Kidney epithelial cell (primary cell): Measurements from ENCODE around the gene DPH5. TPM values are rescaled to one million over a fixed set of nuclear protein-coding genes. Genes with fewer than 3 reads are reported as not detected.

Experiments used
- DNase-seq: peaks from one replicate; pipeline ENCODE4 v3.0.0-alpha.2; 2010; ENCODE audit warnings: low read depth
- H3K27me3 ChIP-seq: 2 replicates; pipeline ENCODE4 v1.6.0; 2011; ENCODE audit warnings: low read length; ENCODE audit not compliant: control insufficient read depth, insufficient read depth
- H3K36me3 ChIP-seq: 2 replicates; pipeline ENCODE4 v1.5.1; 2011; ENCODE audit warnings: low read length; ENCODE audit not compliant: control insufficient read depth, insufficient read depth
- H3K4me3 ChIP-seq: 2 replicates; pipeline ENCODE4 v1.5.1; 2011; ENCODE audit warnings: low read depth, mild to moderate bottlenecking, control low read depth, low read length
- total RNA-seq: library from RNA; depleted of rRNA; stranded (reverse); fragments of >200 nt; gene quantifications from 2 replicates; pipeline ENCODE4 v1.2.3, GENCODE V29; 2015
- TF ChIP-seq, protein P1 (sequence below): IDR thresholded peaks from 2 replicates; pipeline ENCODE4 v1.5.1; 2011; ENCODE audit warnings: mild to moderate bottlenecking, moderate library complexity, low read length, control low read depth, inconsistent platforms; ENCODE audit not compliant: insufficient read depth, poor library complexity, severe bottlenecking

DPH5 gene
- total RNA-seq, 1 donor from 2014 or later = 34.5 TPM

DNA sequence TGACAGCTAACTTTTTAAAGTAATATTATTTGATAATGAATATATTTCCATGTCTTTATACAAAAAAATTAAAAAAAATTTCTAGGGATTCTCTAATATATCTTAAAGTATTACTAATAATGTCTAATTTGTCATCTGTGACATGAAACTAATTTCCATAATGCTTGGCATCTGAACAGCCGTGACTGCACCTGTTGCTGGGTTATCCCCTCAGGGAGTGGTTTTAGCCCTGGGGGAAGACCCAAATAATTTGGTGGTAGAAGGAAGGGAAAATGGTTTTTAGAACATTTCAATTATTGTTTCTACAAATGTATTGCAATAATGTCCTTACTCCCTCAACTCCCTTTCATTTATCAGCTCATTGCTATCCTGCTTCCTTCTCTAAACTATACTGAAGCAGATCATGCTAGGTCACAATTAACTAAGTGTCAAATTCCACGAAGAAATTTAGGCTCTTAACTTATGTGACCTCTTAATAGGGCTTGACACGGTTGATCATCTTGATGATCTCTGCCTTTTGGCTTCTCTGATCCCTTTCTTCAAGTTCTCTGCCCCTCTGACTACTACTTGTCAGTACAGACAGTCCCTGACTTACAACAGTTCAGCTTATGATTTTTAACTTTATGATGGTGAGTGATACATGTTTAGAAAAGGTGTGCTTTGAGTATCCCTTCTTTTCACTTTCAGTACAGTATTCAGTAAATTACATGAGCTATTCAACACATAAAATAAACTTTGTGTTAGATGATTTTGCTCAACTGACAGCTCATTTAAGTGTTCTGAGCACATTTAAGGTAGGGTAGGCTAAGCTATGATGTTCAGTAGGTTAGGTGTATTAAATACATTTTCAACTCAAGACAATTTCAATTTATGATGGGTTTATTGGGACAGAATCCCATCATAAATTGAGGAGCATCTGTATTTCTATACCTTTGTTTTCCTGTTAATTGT, 26.4 kb upstream of the DPH5 start:
- Histone ChIP-seq H3K4me3 (no peak overlapping the region), H3K27me3 (no peaks in the 10 kb centered on the region), H3K36me3 (no peaks in the 10 kb centered on the region)
- TF ChIP-seq, protein P1, sequence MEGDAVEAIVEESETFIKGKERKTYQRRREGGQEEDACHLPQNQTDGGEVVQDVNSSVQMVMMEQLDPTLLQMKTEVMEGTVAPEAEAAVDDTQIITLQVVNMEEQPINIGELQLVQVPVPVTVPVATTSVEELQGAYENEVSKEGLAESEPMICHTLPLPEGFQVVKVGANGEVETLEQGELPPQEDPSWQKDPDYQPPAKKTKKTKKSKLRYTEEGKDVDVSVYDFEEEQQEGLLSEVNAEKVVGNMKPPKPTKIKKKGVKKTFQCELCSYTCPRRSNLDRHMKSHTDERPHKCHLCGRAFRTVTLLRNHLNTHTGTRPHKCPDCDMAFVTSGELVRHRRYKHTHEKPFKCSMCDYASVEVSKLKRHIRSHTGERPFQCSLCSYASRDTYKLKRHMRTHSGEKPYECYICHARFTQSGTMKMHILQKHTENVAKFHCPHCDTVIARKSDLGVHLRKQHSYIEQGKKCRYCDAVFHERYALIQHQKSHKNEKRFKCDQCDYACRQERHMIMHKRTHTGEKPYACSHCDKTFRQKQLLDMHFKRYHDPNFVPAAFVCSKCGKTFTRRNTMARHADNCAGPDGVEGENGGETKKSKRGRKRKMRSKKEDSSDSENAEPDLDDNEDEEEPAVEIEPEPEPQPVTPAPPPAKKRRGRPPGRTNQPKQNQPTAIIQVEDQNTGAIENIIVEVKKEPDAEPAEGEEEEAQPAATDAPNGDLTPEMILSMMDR = no peak
- no peak for DNase-seq

GRCh38 chr1:101050869-101051268, 25.3 kb upstream of the DPH5 start:
- DNase-seq = no peak
- Histone ChIP-seq H3K4me3 (no peak overlapping the region), H3K36me3 (no peaks in the 10 kb centered on the region), H3K27me3 (no peaks in the 10 kb centered on the region)
- TF ChIP-seq, protein P1 = no peak

DNA sequence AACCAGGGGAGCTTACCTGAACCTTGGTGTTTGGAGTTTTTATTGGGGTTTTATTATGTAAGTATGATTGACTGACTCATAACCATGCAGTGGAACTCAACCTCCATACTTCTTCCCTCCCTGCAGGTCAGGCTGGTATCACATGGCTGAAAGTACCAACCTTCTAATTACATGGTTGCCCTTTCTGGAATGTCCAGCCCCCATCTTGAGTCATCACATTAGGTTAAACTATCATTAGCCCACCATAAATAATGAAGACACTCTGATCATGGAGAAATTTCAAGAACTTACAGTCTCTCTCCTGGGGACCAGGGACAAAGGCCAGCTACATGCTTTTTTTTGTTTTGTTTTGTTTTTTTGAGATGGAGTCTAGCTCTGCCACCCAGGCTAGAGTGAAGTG, 19.2 kb upstream of the DPH5 start:
- TF ChIP-seq, protein P1 = no peak
- H3K36me3 ChIP-seq = peaks cover 1% of the 10 kb centered on the region
- no peak for DNase-seq
- H3K4me3 ChIP-seq = no peak overlapping the region
- no peaks in the 10 kb centered on the region for H3K27me3 ChIP-seq

DNA sequence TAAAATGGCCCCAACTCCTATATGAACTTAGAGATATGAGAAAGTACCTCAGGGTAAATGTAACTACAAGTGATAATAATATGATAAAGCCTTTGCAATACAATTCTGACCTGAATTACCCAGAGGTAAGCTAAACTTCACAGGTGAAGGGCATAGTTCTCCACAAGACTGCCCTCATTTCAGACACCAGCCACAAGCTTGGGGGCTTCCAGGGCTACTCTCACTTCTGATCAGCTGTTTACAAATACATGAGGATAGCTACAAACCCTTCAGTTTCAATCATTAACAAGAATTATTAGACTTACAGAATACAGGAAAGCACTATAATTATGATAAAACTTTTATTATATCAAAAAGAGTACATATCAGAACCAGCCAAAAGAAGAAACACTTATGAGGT, 18.7 kb upstream of the DPH5 start:
- Histone ChIP-seq H3K36me3 (peaks cover 1% of the 10 kb centered on the region), H3K4me3 (no peak overlapping the region), H3K27me3 (no peaks in the 10 kb centered on the region)
- TF ChIP-seq, protein P1 = no peak
- no peak for DNase-seq

DNA sequence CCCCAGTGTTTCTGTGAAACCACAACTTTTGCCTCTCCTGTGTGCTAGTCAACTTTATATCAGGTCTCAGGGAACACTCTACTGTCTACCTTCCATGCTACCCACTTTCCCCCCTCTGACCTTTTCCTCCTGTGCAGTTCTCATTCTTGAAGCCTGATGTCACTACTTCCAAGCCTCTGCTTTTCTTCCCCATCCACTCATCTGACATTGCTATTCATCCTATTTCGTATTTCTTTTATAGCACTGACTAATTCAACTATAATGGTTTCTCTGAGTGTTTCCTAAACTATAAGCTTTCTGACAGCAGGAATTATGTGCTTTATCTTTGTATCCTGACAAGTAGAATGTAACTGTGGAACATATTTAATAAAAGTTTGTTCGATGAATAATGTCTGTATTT, 18.2 kb upstream of the DPH5 start:
- Histone ChIP-seq H3K36me3 (peaks cover 1% of the 10 kb centered on the region), H3K27me3 (no peaks in the 10 kb centered on the region), H3K4me3 (no peak overlapping the region)
- DNase-seq = peak; percentile 31
- TF ChIP-seq, protein P1 = peak; percentile 38

- Histone ChIP-seq H3K4me3 (no peak overlapping the region), H3K36me3 (peaks cover 1% of the 10 kb centered on the region)
These were observed 15.7 kb upstream of the DPH5 start for GRCh38 chr1:101041300-101041699.

More at GRCh38 chr1:101041300-101041699, 15.7 kb upstream of the DPH5 start:
- no peak for DNase-seq
- TF ChIP-seq, protein P1 = no peak
- H3K27me3 ChIP-seq = no peaks in the 10 kb centered on the region
